GM12878 (cell line): ENCODE results near the gene CACNA1A. TPM values are rescaled to one million over a fixed set of nuclear protein-coding genes. Genes with fewer than 3 reads are reported as not detected.

Source experiments
- ATAC-seq: fragments of 200-7000 bp; cut with Tn5 transposase; 3 replicates; pipeline ENCODE4 v1.9.1; 2020; ENCODE audit warnings: mild to moderate bottlenecking, moderate library complexity
- BruUV-seq: library from RNA; stranded (reverse); fragments of 400-500 nt; replicated peaks from 2 replicates; lab custom pipeline; 2021; lab: Mats Ljungman, UMichigan
- CTCF ChIA-PET: fragments of 300-600 bp; sonication (Branson Sonifier 250); formaldehyde crosslinking; extraction: SDS; loops from one replicate; lab custom pipeline; 2021; ENCODE audit warnings: inconsistent platforms; lab: Yijun Ruan, JAX
- POLR2A ChIA-PET: fragments of 350-600 bp; formaldehyde crosslinking; extraction: SDS; loops from one replicate; lab custom pipeline; 2021; ENCODE audit warnings: inconsistent platforms; lab: Charles Lee
- RAD21 ChIA-PET: fragments of 300-600 bp; sonication (Branson Sonifier 250); formaldehyde crosslinking; loops from one replicate; lab custom pipeline; 2023; ENCODE audit warnings: antibody characterized with exemption; ENCODE audit not compliant: unreplicated experiment; lab: Charles Lee
- SMC1A ChIA-PET: fragments of 300-600 bp; sonication (Branson Sonifier 250); formaldehyde crosslinking; loops from one replicate; lab custom pipeline; 2023; ENCODE audit not compliant: unreplicated experiment, uncharacterized antibody; lab: Charles Lee
- DNase-seq: peaks from one replicate; pipeline ENCODE4 v3.0.0-alpha.2; 2011; ENCODE audit warnings: low read depth, low spot score
- FAIRE-seq: peaks from 3 replicates; lab custom pipeline; 2011; peaks lifted over from hg19 to GRCh38; lab: Jason Lieb, UNC
- H2AFZ ChIP-seq: 2 replicates; pipeline ENCODE4 v1.6.0; 2011; ENCODE audit warnings: low read depth, low read length, control low read depth; ENCODE audit not compliant: control insufficient read depth
- H3K27ac ChIP-seq: 2 replicates; pipeline ENCODE4 v1.5.1; 2011; ENCODE audit warnings: control low read depth; ENCODE audit not compliant: control insufficient read depth, insufficient read depth
- H3K27me3 ChIP-seq, 2 experiments: replicated peaks in 1 of 2; 2 replicates each; pipeline versions ENCODE4 v1.6.0 to v1.6.1; 2011; ENCODE audit warnings: low read length in 1 of 2; ENCODE audit not compliant: control insufficient read depth in 2 of 2, insufficient read depth in 2 of 2
- H3K36me3 ChIP-seq, 2 experiments: 2 replicates each; pipeline ENCODE4 v1.5.1; 2011; ENCODE audit warnings: low read length in 1 of 2; ENCODE audit not compliant: control insufficient read depth in 2 of 2, insufficient read depth in 2 of 2
- H3K4me1 ChIP-seq: 2 replicates; pipeline ENCODE4 v1.6.1; 2011; ENCODE audit warnings: mild to moderate bottlenecking, low read length, moderate library complexity, mixed read lengths; ENCODE audit not compliant: control insufficient read depth, insufficient read depth
- H3K4me2 ChIP-seq: 2 replicates; pipeline ENCODE4 v1.6.0; 2011; ENCODE audit warnings: control low read depth; ENCODE audit not compliant: control insufficient read depth, insufficient read depth
- H3K4me3 ChIP-seq: fragments of 200-600 bp; sonication (generic); 2 replicates; pipeline ENCODE4 v1.5.1; 2016
- H3K79me2 ChIP-seq: 2 replicates; pipeline ENCODE4 v1.6.0; 2011; ENCODE audit warnings: low read length; ENCODE audit not compliant: control insufficient read depth, insufficient read depth
- H3K9ac ChIP-seq: 2 replicates; pipeline ENCODE4 v1.8.0; 2011; ENCODE audit warnings: low read length, control low read depth, mixed read lengths; ENCODE audit not compliant: control insufficient read depth, insufficient read depth
- H3K9me3 ChIP-seq: replicated peaks from 3 replicates; pipeline ENCODE4 v1.5.1; 2011; ENCODE audit warnings: mild to moderate bottlenecking, low read length; ENCODE audit not compliant: control insufficient read depth, insufficient read depth
- H4K20me1 ChIP-seq: 2 replicates; pipeline ENCODE4 v1.6.0; 2011; ENCODE audit not compliant: control insufficient read depth, insufficient read depth
- BMI1 ChIP-seq: fragments of 450-650 bp; IDR thresholded peaks from 2 replicates; pipeline ENCODE4 v1.6.1; 2016; ENCODE audit warnings: mild to moderate bottlenecking, moderate library complexity, borderline replicate concordance
- CBFB ChIP-seq: IDR thresholded peaks from 2 replicates; pipeline ENCODE4 v1.6.1; 2016; ENCODE audit warnings: antibody characterized with exemption, low read depth
- CBX5 ChIP-seq: sonication (generic); IDR thresholded peaks from 2 replicates; pipeline ENCODE4 v1.6.1; 2016; ENCODE audit warnings: low read depth, moderate library complexity, mild to moderate bottlenecking, inconsistent platforms
- ELK1 ChIP-seq: IDR thresholded peaks from 2 replicates; pipeline ENCODE4 v1.6.1; 2012; ENCODE audit warnings: low read depth, low read length, improper control_type of control experiment
- GABPA ChIP-seq: IDR thresholded peaks from 2 replicates; pipeline ENCODE4 v1.6.1; 2014; ENCODE audit warnings: antibody characterized with exemption, low read depth, mild to moderate bottlenecking, inconsistent platforms
- MEF2A ChIP-seq: IDR thresholded peaks from 2 replicates; pipeline ENCODE4 v1.6.1; 2011; ENCODE audit warnings: low read depth, mild to moderate bottlenecking, low read length, moderate library complexity; ENCODE audit not compliant: insufficient read depth
- NR2C2 ChIP-seq: IDR thresholded peaks from 2 replicates; pipeline ENCODE4 v1.6.1; 2011; ENCODE audit warnings: borderline replicate concordance, low read depth; ENCODE audit not compliant: control insufficient read depth, insufficient read length
- RB1 ChIP-seq: fragments of 450-650 bp; formaldehyde crosslinking; IDR thresholded peaks from 2 replicates; pipeline ENCODE4 v1.6.1; 2017; ENCODE audit warnings: mild to moderate bottlenecking, borderline replicate concordance
- TAF1 ChIP-seq: IDR thresholded peaks from 2 replicates; pipeline ENCODE4 v1.6.1; 2011; ENCODE audit warnings: mild to moderate bottlenecking, low read depth, low read length, borderline replicate concordance
- TCF12 ChIP-seq: IDR thresholded peaks from 2 replicates; pipeline ENCODE4 v1.6.1; 2011; ENCODE audit warnings: low read depth, mild to moderate bottlenecking, low read length
- WRNIP1 ChIP-seq: IDR thresholded peaks from 2 replicates; pipeline ENCODE4 v1.6.1; 2011; ENCODE audit warnings: low read depth, low read length, improper control_type of control experiment, borderline replicate concordance
- WGBS: methylation state at CpG from one replicate; pipeline ENCODE4 v1.1.6; 2016; ENCODE audit warnings: low lambda C conversion rate; ENCODE audit not compliant: insufficient replicate concordance, insufficient coverage; ENCODE audit errors: missing lambda C conversion rate; 5-methylcytosine and 5-hydroxymethylcytosine counted together
- in situ Hi-C: fragments of 300-500 bp; cut with MboI; formaldehyde crosslinking; loops from 9 replicates; pipeline ENCODE4 v1.14.3; 2018; ENCODE audit warnings: mixed read lengths
- intact Hi-C: fragments of 100-400 bp; cut with micrococcal nuclease; formaldehyde crosslinking; loops from one replicate; pipeline ENCODE4 v1.14.2; 2022; ENCODE audit not compliant: unreplicated experiment
- polyA plus RNA-seq, 11 experiments: library from polyadenylated mRNA; depleted of rRNA in 4 of 11; unstranded in 6 of 11; stranded (reverse) in 5 of 11; fragments of >200 nt; fragmentation: Nextera tagmentation in 4 of 11; fragmentation: Illumina TruSeq in 1 of 11; extraction: Ambion mirVana in 4 of 11; extraction: Trizol in 1 of 11; gene quantifications; 1 replicate in 1 of 11; 2 replicates in 10 of 11; pipeline versions ENCODE4 v1.2.1 to v1.2.3, GENCODE V29; 2011 to 2016; ENCODE audit warnings: inconsistent platforms in 2 of 11, missing spikeins in 2 of 11, low read depth in 1 of 11
- total RNA-seq, 4 experiments: library from RNA; depleted of rRNA in 3 of 4; stranded (reverse); fragments of >200 nt in 3 of 4; fragmentation: Illumina TruSeq in 1 of 4; extraction: Trizol in 1 of 4; gene quantifications; 2 replicates each; pipeline versions ENCODE4 v1.2.1 to v1.2.3, GENCODE V29; 2013 to 2021

The CACNA1A gene
- total and polyA plus RNA-seq, 10 of the 15 experiments (the other 5 are each of a cell fraction or from before 2014, with no cell fraction given) = 1.1 to 4.4 (median 2.5) TPM

GRCh38 chr19:13548131-13548530 is 41.9 kb upstream of the CACNA1A start:
- no peaks in the 10 kb centered on the region for H3K79me2 ChIP-seq
- H3K4me3 ChIP-seq = no peak overlapping the region
- 46% methylated on average over 3 of the region's 3 CpGs for WGBS
- no peaks in the 10 kb centered on the region for H3K36me3 ChIP-seq
- intact Hi-C loops = no loop called here
- DNase-seq = no peak
- ChIA-PET SMC1A (no interaction called here), POLR2A (no interaction called here), RAD21 (no interaction called here), CTCF (no interaction called here)
- no peak overlapping the region for H3K4me2 ChIP-seq
- no peak overlapping the region for H3K27ac ChIP-seq
- in situ Hi-C loops = no loop called here
- FAIRE-seq = no peak
- no peaks in the 10 kb centered on the region; a peak in 1 of 4 replicates for H3K27me3 ChIP-seq
- TF ChIP-seq TAF1 (no peak), NR2C2 (no peak), ELK1 (no peak), TCF12 (no peak), GABPA (no peak), MEF2A (no peak)
- BruUV-seq = no TSS peak
- no peaks in the 10 kb centered on the region for H4K20me1 ChIP-seq
- no peak overlapping the region for H2AFZ ChIP-seq
- no peak overlapping the region for H3K9ac ChIP-seq
- H3K9me3 ChIP-seq = no peaks in the 10 kb centered on the region
- H3K4me1 ChIP-seq = no peaks in the 10 kb centered on the region
- no peak for ATAC-seq

- H3K4me1 ChIP-seq = no peaks in the 10 kb centered on the region
- FAIRE-seq (no peak), ATAC-seq (no peak), DNase-seq (no peak)
- TF ChIP-seq BMI1 (no peak), CBX5 (no peak), CBFB (no peak), RB1 (no peak), WRNIP1 (no peak)
- no peak overlapping the region for H3K9ac ChIP-seq
- no peak overlapping the region for H3K4me3 ChIP-seq
- no peaks in the 10 kb centered on the region; a peak in 1 of 4 replicates for H3K27me3 ChIP-seq
- H3K36me3 ChIP-seq = no peaks in the 10 kb centered on the region
- no peak overlapping the region for H2AFZ ChIP-seq
- RAD21 ChIA-PET = no interaction called here
- no TSS peak for BruUV-seq
- intact Hi-C loops (no loop called here), in situ Hi-C loops (no loop called here)
- no peak overlapping the region for H3K27ac ChIP-seq
- SMC1A ChIA-PET = no interaction called here
- H4K20me1 ChIP-seq = no peaks in the 10 kb centered on the region
- CTCF ChIA-PET = no interaction called here
- H3K79me2 ChIP-seq = no peaks in the 10 kb centered on the region
- no peaks in the 10 kb centered on the region for H3K9me3 ChIP-seq
- POLR2A ChIA-PET = no interaction called here
- no peak overlapping the region for H3K4me2 ChIP-seq
Measured at GRCh38 chr19:13547102-13547501, 40.8 kb upstream of the CACNA1A start.
